Posterior vena cava (tissue), 2 donors: ENCODE data around the gene DIP2C. TPM values are rescaled to one million over a fixed set of nuclear protein-coding genes. Genes with fewer than 3 reads are reported as not detected.
"Not testable (repeated sequence)": the region's sequence is repeated elsewhere in the genome, so short reads cannot be mapped to it uniquely, and the experiment has no call there.

Experiments used
- DNase-seq: peaks from one replicate; pipeline ENCODE4 v3.0.0-alpha.2; 2020; ENCODE audit warnings: low spot score
- intact Hi-C, 2 donors: fragments of 100-400 bp; cut with DNase I; formaldehyde crosslinking; loops; one replicate each; pipeline versions ENCODE4 v1.14.1 to v1.14.2; 2022 to 2023
- total RNA-seq, 2 donors: library from RNA; stranded (reverse); fragmentation: NEBNext Ultra II Directional; extraction: Animal tissue kit (Norgen Biotek cat#: 25700); gene quantifications; one replicate each; pipeline ENCODE4 v1.2.1, GENCODE V29; 2021
- donor health status: DM: yes; HTN: yes; CAD: no.
- donor health status: DM: yes; HTN: yes; CAD: no.

DIP2C gene
- total RNA-seq, 2 donors from 2014 or later, result 39.3 to 45.6 TPM

GRCh38 chr10:651692-652091, 37.8 kb downstream of the DIP2C start:
- no peak for DNase-seq
- intact Hi-C loops, result no loop called here

DNA sequence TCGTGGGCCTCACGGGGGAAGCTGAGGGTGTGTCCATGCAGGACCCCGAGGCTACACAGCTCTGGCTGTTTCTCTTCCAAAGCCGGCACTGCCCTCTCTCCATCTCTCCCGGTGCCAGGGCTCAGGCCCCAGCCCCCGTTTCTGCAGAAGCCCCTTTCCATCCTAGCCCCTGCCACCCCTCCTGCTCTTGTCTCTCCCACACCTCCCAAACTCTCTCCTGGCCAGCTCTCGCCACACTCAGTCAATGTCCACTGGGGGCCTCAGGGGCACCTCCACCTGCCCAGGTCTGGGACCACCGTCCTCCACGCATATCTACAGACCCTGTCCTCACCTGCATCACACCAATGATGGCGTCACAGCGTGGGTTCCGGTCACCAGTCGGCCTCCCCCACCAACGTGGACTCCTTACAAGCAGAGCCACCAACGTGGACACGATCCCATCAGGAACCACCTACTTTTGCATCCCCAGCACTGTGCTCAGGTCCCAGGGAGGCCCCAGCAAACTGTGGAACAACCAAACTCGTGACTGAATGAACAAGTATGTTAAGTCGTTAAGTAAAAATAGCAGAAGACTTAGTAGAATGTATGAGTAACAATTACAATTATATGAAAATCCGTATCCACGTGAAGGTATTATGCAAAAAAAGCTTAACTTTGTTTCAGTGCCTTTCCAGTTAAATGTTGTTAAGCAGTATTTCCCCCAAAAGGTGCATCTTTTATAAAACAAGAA, 38.4 kb downstream of the DIP2C start:
- intact Hi-C loops, result no loop called here
- DNase-seq, result peak; percentile 70

GRCh38 chr10:650441-650851, 39.0 kb downstream of the DIP2C start:
- intact Hi-C loops, result no loop called here
- DNase-seq, result peak; percentile 75

GRCh38 chr10:649798-650440, 39.5 kb downstream of the DIP2C start:
- DNase-seq, result peak; percentile 47
- intact Hi-C loops, result no loop called here

- intact Hi-C loops, result no loop called here
- no peak for DNase-seq
These were observed 40.0 kb downstream of the DIP2C start for GRCh38 chr10:649445-649797.

- intact Hi-C loops, DNase-seq: not testable (repeated sequence)
These were observed 42.4 kb downstream of the DIP2C start for GRCh38 chr10:647019-647418.

GRCh38 chr10:646118-646524, 43.3 kb downstream of the DIP2C start:
- intact Hi-C loops, result no loop called here
- DNase-seq, result peak; percentile 76

DNA sequence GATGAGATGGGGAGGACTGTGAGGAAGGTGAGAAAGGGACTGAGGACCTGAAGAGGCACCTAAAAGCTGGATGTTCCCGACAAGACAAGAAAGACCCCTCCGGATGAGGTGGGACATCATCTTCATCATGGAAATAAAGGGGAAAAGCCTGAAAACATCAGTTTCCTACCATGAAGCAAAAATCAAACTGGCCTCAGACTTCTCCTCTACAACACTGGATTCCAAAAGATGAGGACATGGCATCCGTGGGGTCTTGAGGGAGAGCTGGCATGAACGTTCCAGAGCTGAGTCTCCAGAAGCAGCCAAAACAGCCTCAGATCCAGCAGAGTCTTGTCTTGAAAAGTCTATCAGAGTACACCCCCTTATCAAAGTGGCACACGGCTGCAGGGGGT, 44.5 kb downstream of the DIP2C start:
- DNase-seq, result no peak
- intact Hi-C loops, result no loop called here

GRCh38 chr10:644076-644942, 45.2 kb downstream of the DIP2C start:
- DNase-seq, result peak; percentile 74
- intact Hi-C loops, result no loop called here

GRCh38 chr10:642186-642890, 47.1 kb downstream of the DIP2C start:
- DNase-seq, result peak; percentile 46
- intact Hi-C loops, result no loop called here

- intact Hi-C loops, result no loop called here
- DNase-seq, result peak; percentile 66
These were observed 48.1 kb downstream of the DIP2C start for GRCh38 chr10:641149-642010.

DNA sequence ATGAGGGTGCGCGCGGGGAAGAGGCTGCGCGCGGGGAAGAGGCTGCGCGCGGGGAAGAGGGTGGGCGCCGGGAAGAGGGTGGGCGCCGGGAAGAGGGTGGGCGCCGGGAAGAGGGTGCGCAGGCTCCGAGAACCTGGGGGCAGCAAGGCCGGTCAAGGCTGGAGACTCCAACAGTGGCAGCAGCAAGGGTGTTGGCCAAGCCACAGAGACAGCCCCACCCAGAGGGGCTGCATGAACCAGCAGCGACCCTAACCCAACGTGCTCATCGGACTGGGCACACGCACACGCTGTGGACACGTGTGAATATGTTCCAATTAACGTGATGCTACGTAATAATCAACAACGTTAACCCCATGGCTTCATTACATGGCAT, 48.8 kb downstream of the DIP2C start:
- peak; percentile 55 for DNase-seq

DNA sequence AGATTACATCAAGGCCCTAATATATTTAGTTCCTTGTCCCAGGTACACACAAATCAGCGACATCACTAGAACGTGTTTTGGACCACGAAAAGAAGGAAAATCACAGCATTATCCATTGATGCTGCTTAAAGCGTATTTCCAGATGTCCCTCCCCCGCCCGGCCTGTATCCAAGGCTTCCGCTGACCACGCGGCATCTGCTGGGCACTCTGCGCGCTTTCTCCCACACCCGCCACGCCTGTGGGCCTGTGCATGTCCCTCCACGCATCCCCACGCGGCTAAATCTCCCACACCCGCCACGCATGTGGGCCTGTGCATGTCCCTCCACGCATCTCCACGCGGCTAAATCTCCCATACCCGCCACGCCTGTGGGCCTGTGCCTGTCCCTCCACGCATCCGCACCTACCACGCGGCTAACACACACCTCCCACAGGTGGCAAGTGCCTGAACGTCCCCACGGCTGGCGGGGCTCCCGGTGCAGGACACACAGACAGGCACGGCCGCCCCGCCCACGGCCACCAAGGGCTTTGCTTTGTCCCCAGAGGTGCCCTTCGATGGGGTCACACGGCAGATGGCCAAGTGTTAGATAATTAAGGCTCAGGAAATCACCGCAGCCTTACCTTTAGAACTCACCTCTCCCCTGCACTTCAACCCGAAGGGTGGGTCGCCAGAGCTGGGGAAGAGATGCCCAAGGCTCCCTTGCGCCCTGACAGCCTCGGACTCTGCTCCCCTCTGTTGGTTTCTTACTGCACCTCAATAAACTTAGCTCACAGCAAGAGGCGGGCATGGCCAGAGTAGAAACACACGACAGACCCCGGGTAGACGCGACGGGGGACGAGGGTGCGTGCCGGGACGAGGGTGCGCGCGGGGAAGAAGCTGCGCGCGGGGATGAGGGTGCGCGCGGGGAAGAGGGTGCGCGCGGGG, 49.5 kb downstream of the DIP2C start:
- intact Hi-C loops, result no loop called here
- DNase-seq, result peak; percentile 56

More for the DNA sequence above, 48.8 kb downstream of the DIP2C start:
- intact Hi-C loops, result no loop called here

- intact Hi-C loops, result no loop called here
- DNase-seq, result peak; percentile 66
These were observed 50.3 kb downstream of the DIP2C start for GRCh38 chr10:639001-639750.

- peak; percentile 40 for DNase-seq
- intact Hi-C loops, result no loop called here
These were observed 51.7 kb downstream of the DIP2C start for GRCh38 chr10:637771-638195.

GRCh38 chr10:637221-637620, 52.2 kb downstream of the DIP2C start:
- DNase-seq, result peak; percentile 41

DNA sequence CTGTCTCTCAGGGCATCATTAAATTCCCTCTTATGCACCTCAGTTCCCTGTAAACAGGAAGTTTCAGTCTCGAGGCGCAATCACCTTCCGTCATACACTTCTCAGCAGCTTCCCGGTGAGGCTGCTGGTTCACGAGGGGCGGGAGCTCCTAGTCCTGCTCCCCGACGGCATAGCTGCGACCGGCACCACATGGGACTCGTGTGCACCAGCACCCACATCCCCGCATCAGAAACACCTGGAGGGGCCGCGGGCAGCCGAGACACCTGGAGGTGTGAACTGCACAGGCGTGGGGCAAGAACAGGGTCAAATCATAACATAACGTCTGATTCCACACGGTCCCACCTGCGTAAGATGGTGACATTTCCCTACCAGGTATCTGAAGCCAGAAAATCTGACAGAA, 52.7 kb downstream of the DIP2C start:
- intact Hi-C loops, result no loop called here

More at GRCh38 chr10:637221-637620, 52.2 kb downstream of the DIP2C start:
- intact Hi-C loops, result no loop called here

More for the DNA sequence above, 52.7 kb downstream of the DIP2C start:
- DNase-seq, result peak; percentile 63
